ENCODE measurements around the gene GTF3C5.

GTF3C5 gene

GRCh38 chr9:133103183-133103986, 72.6 kb downstream of the GTF3C5 start:
- H3K4me3 ChIP-seq (ENCODE audit: insufficient read depth, low read length, poor library complexity, severe bottlenecking), result no peak overlapping the region
- no peaks in the 10 kb centered on the region for H3K9me3 ChIP-seq (ENCODE audit: insufficient read depth, low read length)
- no peak overlapping the region for H2AFZ ChIP-seq (ENCODE audit: low read depth, low read length, severe bottlenecking)
- no peak overlapping the region for H3K4me2 ChIP-seq (ENCODE audit: low read depth, low read length, poor library complexity, severe bottlenecking)
- no peaks in the 10 kb centered on the region for H4K20me1 ChIP-seq (ENCODE audit: low read depth, low read length)
- H3K9ac ChIP-seq (ENCODE audit: low read length), result no peak overlapping the region
- no peaks in the 10 kb centered on the region for H3F3A ChIP-seq (ENCODE audit: insufficient read depth)
- H3K27ac ChIP-seq (ENCODE audit: low read depth, low read length), result no peak overlapping the region
- TF ChIP-seq EZH2phosphoT487 (conservative IDR thresholded peaks at IDR 0.05; ENCODE audit: low read length) (no peak), CTCF (IDR thresholded peaks at IDR 0.05; ENCODE audit: insufficient read depth, low read length, poor library complexity, severe bottlenecking) (peak; percentile 96)
- H3K9me2 ChIP-seq (replicated peaks; ENCODE audit: insufficient read depth, low read length), result no peaks in the 10 kb centered on the region
- H3K27me3 ChIP-seq (ENCODE audit: low read length), result no peaks in the 10 kb centered on the region
- no peaks in the 10 kb centered on the region for H3K36me3 ChIP-seq (ENCODE audit: low read length)
- no peaks in the 10 kb centered on the region for H3K79me2 ChIP-seq (ENCODE audit: insufficient read depth, low read length)

GRCh38 chr9:133103987-133104505, 73.2 kb downstream of the GTF3C5 start:
- Histone ChIP-seq H4K20me1 (ENCODE audit: low read depth, low read length) (no peaks in the 10 kb centered on the region), H3K36me3 (ENCODE audit: low read length) (no peaks in the 10 kb centered on the region), H2AFZ (ENCODE audit: low read depth, low read length, severe bottlenecking) (no peak overlapping the region), H3K4me2 (ENCODE audit: low read depth, low read length, poor library complexity, severe bottlenecking) (no peak overlapping the region), H3K79me2 (ENCODE audit: insufficient read depth, low read length) (no peaks in the 10 kb centered on the region), H3K9ac (ENCODE audit: low read length) (no peak overlapping the region), H3K9me3 (ENCODE audit: insufficient read depth, low read length) (no peaks in the 10 kb centered on the region), H3K4me3 (ENCODE audit: insufficient read depth, low read length, poor library complexity, severe bottlenecking) (no peak overlapping the region), H3F3A (ENCODE audit: insufficient read depth) (no peaks in the 10 kb centered on the region), H3K9me2 (replicated peaks; ENCODE audit: insufficient read depth, low read length) (no peaks in the 10 kb centered on the region), H3K27me3 (ENCODE audit: low read length) (no peaks in the 10 kb centered on the region), H3K27ac (ENCODE audit: low read depth, low read length) (no peak overlapping the region)
- no peak for TF ChIP-seq CTCF (IDR thresholded peaks at IDR 0.05; ENCODE audit: insufficient read depth, low read length, poor library complexity, severe bottlenecking)
- no peak for TF ChIP-seq EZH2phosphoT487 (conservative IDR thresholded peaks at IDR 0.05; ENCODE audit: low read length)

- Histone ChIP-seq H3K4me2 (ENCODE audit: low read depth, low read length, poor library complexity, severe bottlenecking) (no peak overlapping the region), H3K9me2 (replicated peaks; ENCODE audit: insufficient read depth, low read length) (no peaks in the 10 kb centered on the region), H3F3A (ENCODE audit: insufficient read depth) (no peaks in the 10 kb centered on the region), H2AFZ (ENCODE audit: low read depth, low read length, severe bottlenecking) (no peak overlapping the region), H3K9ac (ENCODE audit: low read length) (no peak overlapping the region), H3K27me3 (ENCODE audit: low read length) (no peaks in the 10 kb centered on the region), H3K9me3 (ENCODE audit: insufficient read depth, low read length) (no peaks in the 10 kb centered on the region), H4K20me1 (ENCODE audit: low read depth, low read length) (no peaks in the 10 kb centered on the region), H3K4me3 (ENCODE audit: insufficient read depth, low read length, poor library complexity, severe bottlenecking) (no peak overlapping the region), H3K27ac (ENCODE audit: low read depth, low read length) (no peak overlapping the region), H3K36me3 (ENCODE audit: low read length) (no peaks in the 10 kb centered on the region), H3K79me2 (ENCODE audit: insufficient read depth, low read length) (no peaks in the 10 kb centered on the region)
- TF ChIP-seq EZH2phosphoT487 (conservative IDR thresholded peaks at IDR 0.05; ENCODE audit: low read length) (no peak), CTCF (IDR thresholded peaks at IDR 0.05; ENCODE audit: insufficient read depth, low read length, poor library complexity, severe bottlenecking) (no peak)
Observed at GRCh38 chr9:133104718-133105460, 74.1 kb downstream of the GTF3C5 start.

Data from SU-DHL-6 (cell line).